Mesenteric fat pad (tissue), 1 donor: ENCODE data around the gene SDK2. TPM values are rescaled to one million over a fixed set of nuclear protein-coding genes. Genes with fewer than 3 reads are reported as not detected.

Experiments
- DNase-seq: peaks from one replicate; pipeline ENCODE4 v3.0.0-alpha.2; 2020; ENCODE audit warnings: low spot score
- total RNA-seq: library from RNA; stranded (reverse); fragmentation: NEBNext Ultra II Directional; extraction: Animal tissue kit (Norgen Biotek cat#: 25700); gene quantifications from one replicate; pipeline ENCODE4 v1.2.1, GENCODE V29; 2021
- donor health status: DM: yes; HTN: yes; CAD: no.

The SDK2 gene
- total RNA-seq, 1 donor from 2014 or later: 0.84 TPM

GRCh38 chr17:73349138-73349537, 295.1 kb downstream of the SDK2 start:
- no peak for DNase-seq

- no peak for DNase-seq
Measured at GRCh38 chr17:73348829-73349095, 295.5 kb downstream of the SDK2 start.

- DNase-seq: no peak
Measured at GRCh38 chr17:73348018-73348828, 296.0 kb downstream of the SDK2 start.

- no peak for DNase-seq
Measured at GRCh38 chr17:73347351-73347750, 296.9 kb downstream of the SDK2 start.

- no peak for DNase-seq
Measured at GRCh38 chr17:73346501-73347162, 297.6 kb downstream of the SDK2 start.

GRCh38 chr17:73343739-73344454, 300.3 kb downstream of the SDK2 start:
- no peak for DNase-seq

- DNase-seq: no peak
Measured at GRCh38 chr17:73343168-73343634, 301.0 kb downstream of the SDK2 start.

GRCh38 chr17:73342541-73343167, 301.6 kb downstream of the SDK2 start:
- no peak for DNase-seq

- no peak for DNase-seq
Measured at GRCh38 chr17:73342050-73342522, 302.2 kb downstream of the SDK2 start.

GRCh38 chr17:73341350-73342049, 302.7 kb downstream of the SDK2 start:
- no peak for DNase-seq

- no peak for DNase-seq
Measured at GRCh38 chr17:73340093-73340596, 304.1 kb downstream of the SDK2 start.

- no peak for DNase-seq
Measured at GRCh38 chr17:73338566-73339197, 305.6 kb downstream of the SDK2 start.

GRCh38 chr17:73338050-73338521, 306.2 kb downstream of the SDK2 start:
- DNase-seq: no peak

- no peak for DNase-seq
Measured at GRCh38 chr17:73337330-73337710, 306.9 kb downstream of the SDK2 start.

GRCh38 chr17:73336408-73337329, 307.6 kb downstream of the SDK2 start:
- no peak for DNase-seq

- no peak for DNase-seq
Measured at GRCh38 chr17:73335591-73336407, 308.4 kb downstream of the SDK2 start.

- DNase-seq: no peak
Measured at GRCh38 chr17:73334771-73335513, 309.3 kb downstream of the SDK2 start.
